ENCODE measurements around the gene POMGNT1.

DNA sequence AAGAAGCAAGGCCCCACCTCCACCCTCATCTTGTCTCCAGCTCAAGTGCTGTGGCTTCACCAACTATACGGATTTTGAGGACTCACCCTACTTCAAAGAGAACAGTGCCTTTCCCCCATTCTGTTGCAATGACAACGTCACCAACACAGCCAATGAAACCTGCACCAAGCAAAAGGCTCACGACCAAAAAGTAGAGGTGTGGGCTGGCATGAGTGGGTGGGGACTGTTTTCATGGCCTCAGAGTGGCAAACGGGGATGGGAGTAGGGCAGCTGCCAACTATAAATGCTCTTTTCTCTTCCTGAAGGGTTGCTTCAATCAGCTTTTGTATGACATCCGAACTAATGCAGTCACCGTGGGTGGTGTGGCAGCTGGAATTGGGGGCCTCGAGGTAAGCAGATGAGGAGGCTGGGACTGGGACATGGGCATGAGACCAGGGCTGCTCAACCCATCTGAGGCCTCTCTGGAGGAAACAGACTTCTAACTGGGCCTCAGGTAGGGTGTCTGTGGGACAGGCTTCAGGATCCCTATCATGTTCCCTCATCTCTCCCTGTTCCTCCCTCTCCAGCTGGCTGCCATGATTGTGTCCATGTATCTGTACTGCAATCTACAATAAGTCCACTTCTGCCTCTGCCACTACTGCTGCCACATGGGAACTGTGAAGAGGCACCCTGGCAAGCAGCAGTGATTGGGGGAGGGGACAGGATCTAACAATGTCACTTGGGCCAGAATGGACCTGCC lies 13.1 kb downstream of the POMGNT1 start:
- TF ChIP-seq CTCF (conservative IDR thresholded peaks at IDR 0.05), result no peak
- TF ChIP-seq ZFX (IDR thresholded peaks at IDR 0.05), result no peak
